IPS-NIHi7 (cell line): Measurements from ENCODE around the gene PNLIPRP3.

Source experiments
- DNase-seq: peaks from one replicate; pipeline ENCODE4 v3.0.0; 2012; ENCODE audit warnings: mixed read lengths; ENCODE audit errors: extremely low spot score

PNLIPRP3 gene

DNA sequence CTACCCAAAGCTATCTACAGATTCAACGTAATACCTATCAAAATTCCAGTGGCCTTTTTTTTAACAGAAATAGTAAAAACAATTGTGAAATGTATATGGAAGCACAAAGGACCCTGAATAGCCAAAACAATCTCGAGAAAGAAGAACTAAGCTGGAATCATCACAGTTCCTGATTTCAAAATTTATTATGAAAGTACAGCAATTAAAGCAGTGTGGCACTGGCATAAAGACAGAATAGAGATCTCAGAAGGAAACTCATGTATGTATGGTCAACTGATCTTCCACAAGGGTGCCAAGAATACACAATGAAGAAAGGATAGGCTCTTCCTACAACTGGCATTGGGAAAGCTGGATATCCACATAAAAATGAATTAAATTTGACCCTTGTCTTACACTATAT lies 23.2 kb downstream of the PNLIPRP3 start:
- no peak for DNase-seq

DNA sequence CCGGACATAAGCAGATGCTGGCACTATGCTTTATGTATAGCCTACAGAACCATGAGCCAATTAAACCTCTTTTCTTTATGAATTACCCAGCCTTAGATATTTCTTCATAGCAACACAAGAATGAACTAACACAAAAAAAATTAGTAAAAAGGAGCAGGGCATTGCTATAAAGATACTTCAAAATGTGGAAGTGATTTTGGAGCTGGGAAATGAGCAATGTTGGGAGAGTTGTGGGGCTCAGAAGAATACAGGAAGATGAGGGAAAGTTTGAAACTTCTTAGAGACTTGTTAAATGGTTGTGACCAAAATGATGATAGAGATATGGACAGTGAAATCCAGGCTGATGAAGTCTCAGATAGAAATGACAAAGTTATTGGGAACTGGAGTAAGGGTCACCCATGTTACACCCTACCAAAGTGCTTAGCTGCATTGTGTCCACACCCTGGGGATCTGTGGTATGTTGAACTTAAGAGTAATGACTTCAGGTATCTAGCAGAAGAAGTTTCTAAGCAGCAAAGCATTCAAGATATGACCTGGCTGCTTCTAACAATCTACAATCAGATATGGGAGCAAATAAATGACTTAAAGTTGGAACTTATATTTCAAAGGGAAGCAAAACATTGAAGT lies 24.2 kb downstream of the PNLIPRP3 start:
- no peak for DNase-seq

DNA sequence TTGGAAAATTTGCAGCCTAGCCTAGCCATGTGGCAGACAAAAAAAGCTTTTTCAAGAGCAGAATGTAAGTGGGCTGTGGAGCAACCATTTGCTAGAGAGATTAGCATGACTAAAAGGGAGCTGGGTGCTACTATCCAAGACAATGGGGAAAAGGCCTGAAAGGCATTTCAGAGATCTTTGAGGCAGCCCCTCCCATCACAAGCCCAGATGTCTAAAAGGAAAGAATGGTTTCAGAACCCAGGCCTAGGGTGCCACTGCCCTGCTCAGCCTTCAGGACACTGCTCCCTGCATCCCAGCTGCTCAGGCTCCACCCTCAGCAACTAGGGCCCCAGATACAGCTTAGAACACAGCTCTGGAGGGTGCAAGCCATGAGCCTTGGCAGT lies 24.7 kb downstream of the PNLIPRP3 start:
- peak; percentile 28 for DNase-seq

DNA sequence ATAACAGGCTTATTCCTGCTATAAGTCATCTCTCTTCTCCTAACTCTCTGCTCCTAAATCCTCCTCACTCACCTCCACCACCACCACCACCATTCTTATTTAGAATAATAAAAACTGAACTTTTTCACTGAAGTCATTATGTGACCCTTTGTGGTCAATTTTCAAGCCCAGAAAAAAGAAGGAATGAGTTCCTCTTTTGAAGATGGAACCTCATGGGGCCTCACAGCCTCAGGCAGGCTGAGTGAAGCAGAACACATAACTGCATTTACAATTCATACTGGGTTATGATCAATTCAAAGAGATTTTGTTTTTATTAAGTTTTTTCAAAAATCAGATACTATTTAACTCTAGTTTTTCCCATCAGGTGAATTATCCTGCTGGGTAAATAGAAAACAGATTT lies 29.8 kb downstream of the PNLIPRP3 start:
- DNase-seq: no peak

DNA sequence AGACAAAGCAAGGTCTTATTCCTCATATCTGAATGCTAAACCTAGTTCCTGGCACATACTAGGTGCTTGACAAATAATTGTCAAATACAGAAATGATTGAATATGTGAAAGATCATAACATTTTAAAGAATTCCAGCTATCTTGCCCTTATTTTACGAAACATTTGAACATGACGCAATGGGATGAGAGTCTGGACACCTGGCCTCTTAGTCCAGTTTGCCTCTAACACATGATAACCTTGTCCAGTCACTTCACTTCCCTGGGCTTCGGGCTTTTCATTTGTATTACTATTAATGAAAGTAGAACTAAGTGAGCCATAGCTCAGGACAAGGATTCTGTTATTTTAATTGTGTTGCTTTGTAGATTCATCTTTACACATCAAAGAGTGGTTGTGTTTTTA lies 32.6 kb downstream of the PNLIPRP3 start:
- DNase-seq: no peak

DNA sequence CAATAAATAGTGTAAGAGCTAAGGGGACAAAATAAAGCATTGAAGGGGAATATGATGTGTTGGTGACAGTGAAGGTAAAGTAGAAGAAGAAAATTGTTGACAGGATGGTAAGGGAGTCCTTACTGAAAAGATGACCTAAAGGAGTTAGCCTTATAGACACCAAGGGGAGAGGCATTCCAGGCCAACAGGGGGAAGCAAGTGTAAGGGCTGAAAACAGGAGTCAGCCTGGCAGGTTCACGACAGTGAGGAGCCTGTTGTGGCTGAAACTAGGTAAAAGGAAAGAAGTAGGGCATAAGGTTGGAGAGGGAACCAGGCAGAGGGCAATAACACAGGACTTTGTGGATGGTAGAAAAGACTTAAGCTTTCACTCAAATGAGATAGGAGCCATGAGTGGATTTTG lies 34.0 kb downstream of the PNLIPRP3 start:
- DNase-seq: peak; percentile 47

DNA sequence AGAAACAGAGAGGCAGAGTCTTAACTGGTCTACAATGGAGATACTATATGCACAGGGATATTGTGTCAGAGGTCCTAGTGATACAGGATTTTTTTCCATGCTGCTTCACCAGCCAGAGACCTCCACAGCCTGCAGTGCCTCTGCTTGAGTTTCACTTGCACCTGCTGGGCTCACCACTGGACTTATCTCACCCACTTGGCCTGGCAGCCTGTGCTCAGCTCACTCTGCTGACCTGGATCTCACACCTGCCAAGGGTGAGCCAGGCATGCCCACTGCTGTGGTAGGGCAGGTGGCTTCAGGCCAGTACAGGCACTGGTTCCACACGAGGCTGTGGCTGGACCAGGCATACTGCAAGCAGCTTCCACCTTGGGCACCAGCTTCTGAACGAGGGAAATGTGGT lies 36.6 kb downstream of the PNLIPRP3 start:
- no peak for DNase-seq

DNA sequence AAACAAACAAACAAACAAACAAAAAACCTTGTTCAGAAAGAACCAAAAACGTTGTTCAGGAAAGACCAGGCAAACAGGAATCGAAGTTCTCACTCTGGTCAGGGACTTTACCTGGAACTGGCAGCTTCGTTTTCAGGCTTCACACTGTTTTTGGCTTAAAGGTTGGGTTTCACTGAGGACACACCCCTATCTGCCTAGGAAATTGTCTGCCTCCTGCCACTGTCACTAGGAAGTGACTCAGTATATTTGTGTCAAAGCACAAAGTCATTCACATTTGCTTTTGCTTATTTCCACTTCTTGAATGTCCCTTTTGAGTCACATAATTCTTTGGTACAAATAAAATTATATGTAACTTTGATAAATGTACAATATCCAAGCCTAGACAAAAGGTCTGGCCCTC lies 37.9 kb downstream of the PNLIPRP3 start:
- DNase-seq: no peak

DNA sequence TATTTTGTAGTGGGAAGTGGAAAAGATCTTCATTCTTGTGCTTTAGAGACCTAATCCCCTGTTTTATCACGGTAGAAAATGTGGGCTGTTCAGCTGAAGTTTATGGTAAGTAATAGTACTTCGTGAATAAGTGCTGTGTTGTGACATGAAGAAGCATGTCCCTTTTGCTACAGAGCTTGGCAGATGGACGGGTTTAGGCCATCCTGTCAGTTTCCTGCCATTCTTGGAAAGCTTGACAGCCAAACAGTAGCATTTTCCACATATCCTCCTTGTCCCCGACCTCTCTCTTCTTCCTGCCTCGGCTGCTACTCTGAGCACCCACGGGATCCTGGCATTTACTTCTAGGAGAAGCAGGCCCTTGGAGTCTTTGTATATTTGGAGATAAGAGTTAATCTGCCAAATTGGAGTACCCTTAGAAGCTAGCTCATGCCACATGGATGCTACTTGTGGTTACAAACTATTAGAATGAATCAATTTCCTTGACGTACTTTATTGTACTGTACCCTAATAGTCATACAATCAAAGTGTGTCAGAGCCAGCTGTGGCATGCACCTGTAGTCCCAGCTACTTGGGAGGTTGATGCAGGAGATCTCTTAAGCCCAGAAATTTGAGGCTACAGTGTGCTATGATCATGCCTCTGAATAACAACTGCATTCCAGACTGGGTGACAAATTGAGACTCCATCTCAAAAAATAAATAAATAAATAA lies 39.2 kb downstream of the PNLIPRP3 start:
- DNase-seq: no peak

DNA sequence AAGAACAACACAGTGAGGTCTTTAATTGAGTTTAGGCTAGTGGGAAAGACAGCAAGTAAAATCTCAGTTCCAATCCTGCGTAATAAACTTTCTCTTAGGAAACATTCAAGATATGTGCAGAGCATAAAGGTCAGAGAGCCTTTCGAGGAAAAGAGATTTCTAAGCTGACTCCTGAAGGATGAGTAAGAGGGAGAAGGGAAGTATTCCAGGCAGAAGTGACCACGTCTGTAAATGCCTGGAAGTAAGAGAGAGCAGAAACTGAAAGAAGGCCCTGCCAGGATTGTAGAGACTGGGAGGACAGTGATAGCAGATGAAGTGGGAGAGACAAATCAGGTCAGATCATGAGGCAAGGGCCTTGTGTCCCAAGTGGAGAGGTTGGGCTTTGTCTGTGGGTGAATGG lies 41.8 kb downstream of the PNLIPRP3 start:
- DNase-seq: no peak

DNA sequence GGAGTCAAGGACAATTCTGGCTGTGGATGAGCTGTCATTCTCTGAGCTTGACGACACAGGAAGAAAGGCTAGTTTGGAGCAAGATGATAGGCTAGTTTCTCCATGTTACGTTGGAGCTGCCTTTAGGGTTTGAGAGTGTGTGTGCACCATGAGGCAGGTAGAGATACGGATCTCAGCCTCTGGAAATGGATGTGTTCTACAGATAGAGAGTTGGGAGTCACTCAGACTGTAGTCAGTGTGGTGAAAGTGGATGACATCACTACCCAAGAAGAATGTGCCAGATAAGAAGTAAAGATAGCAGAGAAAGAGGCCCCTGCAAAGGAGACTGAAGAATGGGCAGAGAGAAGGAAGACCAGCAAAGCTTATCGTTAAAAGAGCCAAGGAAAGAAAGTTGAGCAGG lies 42.4 kb downstream of the PNLIPRP3 start:
- no peak for DNase-seq

DNA sequence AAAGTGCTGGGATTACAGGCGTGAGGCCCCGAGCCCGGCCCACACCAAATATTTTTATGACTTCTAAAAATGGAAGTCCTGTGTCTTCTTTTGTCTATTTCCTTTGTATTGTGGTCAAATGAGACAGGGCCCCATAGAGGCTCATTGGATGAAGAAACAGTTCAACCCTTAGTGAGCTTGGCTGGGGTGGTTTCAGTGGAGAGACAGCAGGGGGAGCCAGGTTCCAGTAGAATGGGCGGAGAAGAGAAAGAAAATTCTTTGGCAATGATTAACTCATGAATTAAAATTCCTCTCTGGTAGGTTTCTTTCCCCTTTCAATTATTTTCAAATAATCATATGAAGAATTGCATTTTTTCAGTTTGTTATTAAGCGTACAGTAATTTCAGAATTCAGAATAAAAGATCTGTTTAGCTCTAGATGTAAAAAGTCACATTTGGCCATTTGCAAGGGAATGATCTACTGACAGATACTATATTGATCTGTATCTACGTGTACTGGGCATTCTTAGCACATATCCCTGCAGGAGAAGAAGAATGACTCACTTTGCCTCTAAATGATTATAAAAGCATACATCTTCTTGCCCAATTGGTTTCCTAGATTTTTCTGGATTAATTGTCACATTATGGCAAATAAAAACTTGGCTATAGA lies 43.2 kb downstream of the PNLIPRP3 start:
- DNase-seq: peak; percentile 69

DNA sequence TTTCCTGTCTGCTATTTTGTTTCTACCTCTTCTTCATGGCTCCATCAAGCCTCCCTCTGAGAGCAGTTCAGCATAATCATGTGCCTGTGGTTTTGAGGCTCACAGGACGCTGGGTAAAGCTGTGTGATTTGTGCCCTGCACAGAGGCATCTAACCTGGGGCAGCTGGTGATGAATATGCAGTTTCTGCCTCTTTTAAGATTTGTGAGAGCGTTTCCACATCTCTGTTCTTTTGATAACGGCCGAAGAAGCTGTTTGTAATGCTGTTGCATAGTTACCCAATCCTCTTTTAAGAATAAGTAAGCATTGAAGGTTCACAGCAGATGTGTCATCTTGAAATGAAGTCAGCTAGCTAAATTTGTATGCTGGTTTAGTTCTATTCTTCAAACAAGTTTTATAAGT lies 45.2 kb downstream of the PNLIPRP3 start:
- DNase-seq: no peak

DNA sequence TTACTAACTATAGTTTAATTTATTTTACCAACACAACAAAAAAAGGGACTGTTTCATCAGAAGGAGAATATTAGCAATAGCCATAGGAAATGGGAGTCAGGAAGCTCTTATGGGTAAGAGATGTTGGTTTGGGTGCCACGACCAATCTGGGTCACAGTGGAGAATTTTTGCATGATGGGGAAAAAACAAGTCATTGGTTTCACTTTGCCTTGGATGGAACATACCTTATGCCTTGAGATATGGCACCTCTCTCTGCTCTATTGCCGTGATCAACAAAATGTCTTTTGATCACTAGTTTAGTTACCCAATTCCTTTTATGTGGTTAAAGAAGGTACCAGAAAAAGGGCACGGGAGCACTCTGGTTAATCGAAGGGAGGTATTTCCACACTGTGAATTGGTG lies 48.2 kb downstream of the PNLIPRP3 start:
- no peak for DNase-seq

DNA sequence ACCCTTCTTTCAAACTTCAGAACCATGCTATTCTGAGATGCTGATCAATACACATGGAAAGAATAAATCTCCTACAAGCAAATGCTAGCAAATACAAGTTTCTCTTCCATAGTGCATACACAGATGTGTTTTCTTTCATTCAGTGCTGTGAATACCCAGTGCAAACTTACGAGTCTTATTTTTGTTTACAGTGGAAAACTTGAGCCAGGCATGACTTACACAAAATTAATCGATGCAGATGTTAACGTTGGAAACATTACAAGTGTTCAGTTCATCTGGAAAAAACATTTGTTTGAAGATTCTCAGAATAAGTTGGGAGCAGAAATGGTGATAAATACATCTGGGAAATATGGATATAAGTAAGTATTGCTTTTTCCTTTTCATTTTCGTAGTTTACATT lies 48.8 kb downstream of the PNLIPRP3 start:
- no peak for DNase-seq

DNA sequence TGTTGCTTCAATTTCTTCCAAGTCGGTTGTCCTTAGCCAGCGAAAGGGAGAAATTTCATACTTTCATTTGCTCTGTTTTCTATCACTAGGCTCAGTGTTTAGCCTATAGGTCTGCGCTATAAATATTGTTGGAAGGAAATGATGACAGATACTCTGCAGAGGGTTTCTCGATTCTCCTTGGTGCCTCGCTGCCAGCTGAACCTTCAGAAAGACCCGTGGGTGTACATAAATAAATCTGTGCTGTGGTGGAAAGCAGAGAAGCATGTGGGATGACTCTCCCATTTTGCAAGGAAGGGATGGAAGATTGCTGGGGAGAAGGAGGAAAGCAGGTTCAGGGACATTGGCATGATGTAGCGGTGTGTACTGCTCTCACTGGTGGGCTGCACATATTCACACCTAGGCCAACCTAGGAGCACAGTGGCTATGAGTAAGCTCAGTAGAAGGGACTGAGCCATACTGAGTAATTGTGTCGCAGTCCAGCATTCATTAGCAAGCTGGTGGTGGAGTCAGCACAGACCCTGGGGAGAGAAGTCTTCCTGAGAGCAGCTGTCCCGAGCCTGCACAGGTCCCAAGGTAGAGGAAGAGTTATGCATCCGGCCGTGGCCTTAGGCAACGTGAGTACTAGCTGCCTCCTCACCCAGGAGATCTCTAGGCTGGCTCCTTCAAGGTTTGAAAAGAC lies 50.5 kb downstream of the PNLIPRP3 start:
- DNase-seq: no peak

DNA sequence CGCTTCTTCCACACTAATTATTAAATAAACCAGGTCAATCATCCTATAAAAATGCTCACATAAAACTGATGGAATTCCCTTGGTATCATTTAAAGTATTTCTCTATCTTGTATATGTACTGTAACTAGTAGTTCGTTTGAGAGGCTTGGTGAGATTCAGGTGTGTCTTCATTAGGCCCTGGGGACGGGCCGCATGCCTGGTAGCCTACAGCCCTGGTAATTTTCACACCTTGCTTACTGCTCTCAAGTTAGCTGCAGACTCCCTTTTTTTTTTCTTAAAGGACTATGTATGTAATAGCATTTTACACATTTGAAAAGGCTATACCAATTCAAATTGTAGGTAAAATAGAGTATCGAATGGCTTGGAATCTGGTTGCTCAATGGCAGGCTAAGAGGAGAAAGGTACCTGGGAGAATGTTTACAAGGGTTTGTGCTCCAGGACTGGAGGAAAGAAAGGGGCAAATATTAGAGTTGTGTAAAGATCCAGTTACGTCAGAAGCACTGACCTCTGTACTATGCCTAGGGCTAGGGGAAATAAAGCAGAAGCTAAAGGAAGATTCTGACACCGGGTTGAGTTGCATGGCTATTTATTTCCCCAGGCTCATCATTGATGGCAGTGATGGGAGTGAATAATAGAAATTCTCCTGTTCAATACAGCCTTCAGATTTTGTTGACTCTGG lies 59.3 kb downstream of the PNLIPRP3 start:
- DNase-seq: no peak

DNA sequence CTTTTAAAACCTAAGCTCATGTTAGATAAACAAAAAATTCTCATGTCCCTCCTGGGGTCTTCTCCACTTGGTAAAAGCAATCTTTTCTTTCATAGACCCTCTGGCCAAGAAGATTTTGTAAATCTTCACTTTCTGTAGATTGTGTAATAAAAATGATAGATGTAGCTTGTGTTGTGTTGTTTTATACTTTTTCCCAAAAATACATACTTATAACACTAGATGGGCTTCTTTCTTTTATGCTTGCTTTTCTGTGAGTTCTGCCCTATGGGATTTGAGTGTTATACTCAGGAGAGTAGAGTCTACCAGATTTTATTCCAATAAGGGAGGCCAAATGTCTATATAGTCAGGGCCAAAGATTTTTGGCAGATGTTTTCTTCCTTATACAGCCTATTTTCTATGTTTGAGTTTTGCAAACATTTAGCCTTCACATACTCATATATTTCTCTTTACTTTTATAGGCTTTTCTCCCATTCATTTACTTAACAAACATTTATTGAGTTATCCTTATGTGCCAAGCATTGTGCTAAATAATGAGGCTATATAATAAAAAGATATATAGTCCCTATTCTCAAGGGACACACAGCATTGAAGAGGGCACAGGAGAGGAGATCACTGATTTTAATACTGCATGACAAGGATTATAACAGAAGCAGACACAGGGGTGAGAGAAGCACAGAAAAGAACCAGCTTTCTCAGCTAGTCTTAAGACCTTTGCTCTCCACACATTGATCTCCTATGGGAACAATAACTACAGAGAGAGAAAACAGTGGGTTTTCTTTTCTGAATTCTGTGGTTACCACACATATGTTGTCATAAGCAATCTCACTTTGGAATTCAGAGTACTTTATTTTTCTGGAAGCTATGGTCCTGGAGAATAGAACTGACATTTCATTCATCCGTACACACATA lies 60.1 kb downstream of the PNLIPRP3 start:
- DNase-seq: no peak

DNA sequence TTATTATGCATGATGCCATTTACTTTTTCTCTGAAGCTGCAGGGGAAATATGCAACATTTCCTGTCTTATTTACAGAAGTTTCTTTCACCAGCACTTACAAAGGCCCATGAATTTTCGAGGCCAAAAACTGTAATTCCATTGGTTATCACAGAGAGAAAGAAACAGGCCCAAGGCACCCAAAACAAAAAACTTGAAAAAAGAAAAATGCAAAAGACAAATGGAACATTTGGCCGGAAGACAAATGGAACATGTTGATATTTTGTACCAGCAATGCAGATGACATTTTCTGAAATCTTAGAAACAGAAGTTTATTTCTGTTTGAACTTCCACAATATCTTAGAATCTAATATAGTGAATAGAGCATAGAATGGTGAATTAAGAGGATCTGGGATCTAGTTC lies 61.8 kb downstream of the PNLIPRP3 start:
- no peak for DNase-seq

DNA sequence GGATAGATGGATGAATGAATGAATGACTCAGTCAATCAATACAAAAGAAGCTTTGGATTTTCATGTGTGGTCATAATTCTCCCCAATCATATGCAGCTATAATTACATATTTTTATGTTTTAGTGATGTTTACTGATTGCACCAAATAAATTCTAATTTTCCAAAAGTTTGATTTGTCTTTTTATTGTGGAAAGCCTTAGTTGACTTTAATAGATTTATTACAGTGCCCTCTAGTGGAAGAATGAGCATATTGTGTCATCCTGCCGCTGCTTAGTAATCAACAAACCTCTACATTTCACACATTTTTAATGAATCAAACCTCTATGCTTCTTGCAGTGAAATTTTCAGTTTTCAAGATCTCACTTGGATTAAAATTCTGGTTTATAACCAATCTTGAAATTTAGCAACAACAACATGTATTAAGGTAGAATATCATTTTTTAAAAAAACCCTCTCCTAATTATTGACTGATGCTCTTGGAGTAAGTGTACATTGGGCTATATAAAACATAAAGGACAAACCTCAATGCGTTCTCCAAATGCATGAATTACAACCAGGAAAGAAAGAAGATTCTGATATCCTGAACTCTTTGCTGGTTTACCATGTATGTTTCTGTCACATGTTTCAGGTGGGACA lies 62.5 kb downstream of the PNLIPRP3 start:
- peak; percentile 37 for DNase-seq

DNA sequence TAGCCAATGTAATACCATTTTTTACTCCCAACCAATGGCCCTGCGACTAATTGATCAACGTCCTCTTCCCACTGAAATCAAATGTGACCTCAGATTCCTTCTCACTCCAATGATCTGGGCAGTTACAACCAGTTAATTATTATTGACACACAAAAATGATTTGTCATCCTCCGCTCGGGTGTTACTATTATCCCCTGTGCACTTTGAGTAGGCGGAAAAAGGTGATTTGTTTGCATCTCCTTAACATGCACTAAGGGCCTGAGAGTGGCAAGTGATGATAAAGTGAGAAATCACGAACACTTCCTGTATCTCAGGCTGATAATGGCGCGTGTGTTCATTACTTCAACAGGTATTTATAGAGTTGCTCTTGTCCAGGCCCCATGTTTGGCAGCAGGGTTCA lies 77.1 kb downstream of the PNLIPRP3 start:
- DNase-seq: no peak
